Neural cell (in vitro differentiated cells): ENCODE results near the gene BTN1A1. TPM values are rescaled to one million over a fixed set of nuclear protein-coding genes. Genes with fewer than 3 reads are reported as not detected.

ENCODE experiments used
- H2AFZ ChIP-seq: fragments of 200-600, 300-800 bp; sonication (generic), shearing (Covaris generic); 2 replicates; pipeline ENCODE4 v1.6.0; 2014; ENCODE audit warnings: low read depth, mild to moderate bottlenecking, antibody characterized with exemption, low read length, moderate library complexity
- H3F3A ChIP-seq: fragments of 200-600 bp; shearing (Covaris generic); 2 replicates; pipeline ENCODE4 v1.6.1; 2016; ENCODE audit warnings: mild to moderate bottlenecking, moderate library complexity, mixed read lengths, antibody characterized with exemption, low read length; ENCODE audit not compliant: insufficient read depth, poor library complexity, severe bottlenecking
- H3K27ac ChIP-seq: fragments of 200-600, 300-800 bp; sonication (generic), shearing (Covaris generic); 2 replicates; pipeline ENCODE4 v1.5.1; 2014; ENCODE audit warnings: mild to moderate bottlenecking, low read length, moderate library complexity
- H3K27me3 ChIP-seq: fragments of 300-800, 200-600 bp; sonication (generic), shearing (Covaris generic); 2 replicates; pipeline ENCODE4 v1.6.0; 2014; ENCODE audit warnings: mild to moderate bottlenecking, low read depth, low read length, moderate library complexity; ENCODE audit not compliant: insufficient read depth
- H3K36me3 ChIP-seq: fragments of 300-800, 200-600 bp; sonication (generic), shearing (Covaris generic); 2 replicates; pipeline ENCODE4 v1.5.1; 2014; ENCODE audit warnings: mild to moderate bottlenecking, antibody characterized with exemption, low read length, moderate library complexity; ENCODE audit not compliant: insufficient read depth
- H3K4me2 ChIP-seq: fragments of 300-800, 200-600 bp; sonication (generic), shearing (Covaris generic); 2 replicates; pipeline ENCODE4 v1.6.0; 2014; ENCODE audit warnings: mild to moderate bottlenecking, low read length
- H3K4me3 ChIP-seq: fragments of 300-800, 200-600 bp; sonication (generic), shearing (Covaris generic); 2 replicates; pipeline ENCODE4 v1.5.1; 2014; ENCODE audit warnings: mild to moderate bottlenecking, low read length, moderate library complexity
- H3K79me2 ChIP-seq: fragments of 200-600 bp; shearing (Covaris generic); replicated peaks from 2 replicates; pipeline ENCODE4 v1.6.0; 2014; ENCODE audit warnings: mild to moderate bottlenecking, low read length, moderate library complexity; ENCODE audit not compliant: insufficient read depth
- H3K9ac ChIP-seq: fragments of 300-800, 200-600 bp; sonication (generic), shearing (Covaris generic); 2 replicates; pipeline ENCODE4 v1.6.1; 2016; ENCODE audit warnings: mild to moderate bottlenecking, low read length, mixed read lengths
- H3K9me2 ChIP-seq: fragments of 200-600 bp; shearing (Covaris generic); 2 replicates; pipeline ENCODE4 v1.6.1; 2016; ENCODE audit warnings: mild to moderate bottlenecking, low read length, mixed read lengths; ENCODE audit not compliant: insufficient read depth
- H3K9me3 ChIP-seq: fragments of 200-600, 300-800 bp; sonication (generic), shearing (Covaris generic); 2 replicates; pipeline ENCODE4 v1.6.1; 2016; ENCODE audit warnings: mild to moderate bottlenecking, mixed run types, low read length, moderate library complexity, mixed read lengths
- H4K20me1 ChIP-seq: fragments of 200-600 bp; shearing (Covaris generic); 2 replicates; pipeline ENCODE4 v1.6.1; 2016; ENCODE audit warnings: mild to moderate bottlenecking, mixed run types; ENCODE audit not compliant: insufficient read depth
- EP300 ChIP-seq: fragments of 450-650 bp; conservative IDR thresholded peaks from 2 replicates; pipeline ENCODE4 v1.6.1; 2014; ENCODE audit warnings: antibody characterized with exemption, mild to moderate bottlenecking, moderate library complexity; ENCODE audit not compliant: poor library complexity, severe bottlenecking
- EZH2 ChIP-seq: fragments of 200-600, 300-800 bp; shearing (Covaris generic), sonication (generic); IDR thresholded peaks from 2 replicates; pipeline ENCODE4 v1.6.1; 2014; ENCODE audit warnings: antibody characterized with exemption, low read length, borderline replicate concordance, mild to moderate bottlenecking; ENCODE audit not compliant: insufficient read depth, poor library complexity, severe bottlenecking
- MXI1 ChIP-seq: fragments of 450-650 bp; conservative IDR thresholded peaks from 2 replicates; pipeline ENCODE4 v1.6.1; 2014; ENCODE audit warnings: antibody characterized with exemption, mild to moderate bottlenecking; ENCODE audit not compliant: poor library complexity, severe bottlenecking
- POLR2AphosphoS5 ChIP-seq: IDR thresholded peaks from 2 replicates; pipeline ENCODE4 v1.6.1; 2012
- RAD21 ChIP-seq: fragments of 450-650 bp; conservative IDR thresholded peaks from 2 replicates; pipeline ENCODE4 v1.6.1; 2014; ENCODE audit warnings: antibody characterized with exemption, mild to moderate bottlenecking, moderate library complexity
- REST ChIP-seq: IDR thresholded peaks from 2 replicates; pipeline ENCODE4 v1.6.1; 2012; ENCODE audit warnings: borderline replicate concordance
- SMC3 ChIP-seq: fragments of 450-650 bp; conservative IDR thresholded peaks from 2 replicates; pipeline ENCODE4 v1.6.1; 2014; ENCODE audit warnings: antibody characterized with exemption, mild to moderate bottlenecking, moderate library complexity; ENCODE audit not compliant: poor library complexity
- TAF1 ChIP-seq: IDR thresholded peaks from 2 replicates; pipeline ENCODE4 v1.6.1; 2012; ENCODE audit warnings: low read depth
- polyA plus RNA-seq: library from polyadenylated mRNA; depleted of rRNA; stranded (reverse); fragments of >200 nt; gene quantifications from 2 replicates; pipeline ENCODE4 v1.2.3, GENCODE V29; 2014
- TF ChIP-seq, protein P1 (sequence below): fragments of 450-650 bp; IDR thresholded peaks from 2 replicates; pipeline ENCODE4 v1.5.1; 2014; ENCODE audit warnings: antibody characterized with exemption, mild to moderate bottlenecking, moderate library complexity; ENCODE audit not compliant: poor library complexity, severe bottlenecking

The BTN1A1 gene
- polyA plus RNA-seq, 1 donor from 2014 or later: not detected

- H3K9ac ChIP-seq: no peak overlapping the region
- H3K36me3 ChIP-seq: no peaks in the 10 kb centered on the region
- H3K27ac ChIP-seq: no peak overlapping the region
- no peaks in the 10 kb centered on the region for H3K9me3 ChIP-seq
- no peak overlapping the region for H3K4me2 ChIP-seq
- H4K20me1 ChIP-seq: no peaks in the 10 kb centered on the region
- TF ChIP-seq REST (no peak), TAF1 (no peak), SMC3 (no peak), EZH2 (no peak), MXI1 (no peak), EP300 (no peak), POLR2AphosphoS5 (no peak)
- TF ChIP-seq, protein P1, sequence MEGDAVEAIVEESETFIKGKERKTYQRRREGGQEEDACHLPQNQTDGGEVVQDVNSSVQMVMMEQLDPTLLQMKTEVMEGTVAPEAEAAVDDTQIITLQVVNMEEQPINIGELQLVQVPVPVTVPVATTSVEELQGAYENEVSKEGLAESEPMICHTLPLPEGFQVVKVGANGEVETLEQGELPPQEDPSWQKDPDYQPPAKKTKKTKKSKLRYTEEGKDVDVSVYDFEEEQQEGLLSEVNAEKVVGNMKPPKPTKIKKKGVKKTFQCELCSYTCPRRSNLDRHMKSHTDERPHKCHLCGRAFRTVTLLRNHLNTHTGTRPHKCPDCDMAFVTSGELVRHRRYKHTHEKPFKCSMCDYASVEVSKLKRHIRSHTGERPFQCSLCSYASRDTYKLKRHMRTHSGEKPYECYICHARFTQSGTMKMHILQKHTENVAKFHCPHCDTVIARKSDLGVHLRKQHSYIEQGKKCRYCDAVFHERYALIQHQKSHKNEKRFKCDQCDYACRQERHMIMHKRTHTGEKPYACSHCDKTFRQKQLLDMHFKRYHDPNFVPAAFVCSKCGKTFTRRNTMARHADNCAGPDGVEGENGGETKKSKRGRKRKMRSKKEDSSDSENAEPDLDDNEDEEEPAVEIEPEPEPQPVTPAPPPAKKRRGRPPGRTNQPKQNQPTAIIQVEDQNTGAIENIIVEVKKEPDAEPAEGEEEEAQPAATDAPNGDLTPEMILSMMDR: no peak
- no peak overlapping the region for H3K4me3 ChIP-seq
- no peak overlapping the region for H2AFZ ChIP-seq
- no peaks in the 10 kb centered on the region for H3K79me2 ChIP-seq
- no peaks in the 10 kb centered on the region for H3K27me3 ChIP-seq
- H3K9me2 ChIP-seq: no peaks in the 10 kb centered on the region
- no peaks in the 10 kb centered on the region for H3F3A ChIP-seq
These were observed 6.8 kb upstream of the BTN1A1 start for GRCh38 chr6:26493258-26493657.

GRCh38 chr6:26494117-26494516, 6.0 kb upstream of the BTN1A1 start:
- H3K27me3 ChIP-seq: no peaks in the 10 kb centered on the region

More at GRCh38 chr6:26494117-26494516, 6.0 kb upstream of the BTN1A1 start:
- Histone ChIP-seq H3K79me2 (no peaks in the 10 kb centered on the region), H3K4me2 (no peak overlapping the region), H2AFZ (no peak overlapping the region), H3K9ac (no peak overlapping the region), H3F3A (no peaks in the 10 kb centered on the region), H3K9me3 (no peaks in the 10 kb centered on the region), H4K20me1 (no peaks in the 10 kb centered on the region), H3K36me3 (no peaks in the 10 kb centered on the region), H3K4me3 (no peak overlapping the region), H3K27ac (no peak overlapping the region), H3K9me2 (no peaks in the 10 kb centered on the region)
- TF ChIP-seq, protein P1: no peak
- no peak for TF ChIP-seq RAD21
- no peak for TF ChIP-seq REST
- TF ChIP-seq MXI1: no peak
- no peak for TF ChIP-seq EZH2
- no peak for TF ChIP-seq EP300
- no peak for TF ChIP-seq POLR2AphosphoS5
- TF ChIP-seq TAF1: no peak
- no peak for TF ChIP-seq SMC3
